ENCODE measurements around the gene EXOC3.

DNA sequence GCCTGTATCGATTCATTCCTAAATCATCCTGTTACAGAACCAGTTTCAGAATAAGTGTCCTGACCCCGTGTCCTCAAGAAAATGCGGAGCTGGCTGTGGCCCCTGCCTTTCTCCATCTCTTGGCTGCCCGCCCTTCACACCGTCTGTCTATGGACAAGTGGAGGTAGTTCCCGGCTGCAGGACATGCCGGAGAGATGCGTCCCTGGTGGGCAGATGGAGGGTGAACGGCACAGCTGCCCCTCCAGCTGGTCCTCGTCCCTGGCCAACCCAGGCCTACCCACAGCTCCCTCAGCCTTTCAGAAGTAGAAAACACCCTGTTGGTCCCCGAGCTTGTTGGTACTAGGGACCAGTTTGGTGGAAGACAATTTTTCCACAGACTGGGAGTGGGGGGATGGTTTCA, 14.8 kb upstream of the EXOC3 start:
- TF ChIP-seq, protein P1, sequence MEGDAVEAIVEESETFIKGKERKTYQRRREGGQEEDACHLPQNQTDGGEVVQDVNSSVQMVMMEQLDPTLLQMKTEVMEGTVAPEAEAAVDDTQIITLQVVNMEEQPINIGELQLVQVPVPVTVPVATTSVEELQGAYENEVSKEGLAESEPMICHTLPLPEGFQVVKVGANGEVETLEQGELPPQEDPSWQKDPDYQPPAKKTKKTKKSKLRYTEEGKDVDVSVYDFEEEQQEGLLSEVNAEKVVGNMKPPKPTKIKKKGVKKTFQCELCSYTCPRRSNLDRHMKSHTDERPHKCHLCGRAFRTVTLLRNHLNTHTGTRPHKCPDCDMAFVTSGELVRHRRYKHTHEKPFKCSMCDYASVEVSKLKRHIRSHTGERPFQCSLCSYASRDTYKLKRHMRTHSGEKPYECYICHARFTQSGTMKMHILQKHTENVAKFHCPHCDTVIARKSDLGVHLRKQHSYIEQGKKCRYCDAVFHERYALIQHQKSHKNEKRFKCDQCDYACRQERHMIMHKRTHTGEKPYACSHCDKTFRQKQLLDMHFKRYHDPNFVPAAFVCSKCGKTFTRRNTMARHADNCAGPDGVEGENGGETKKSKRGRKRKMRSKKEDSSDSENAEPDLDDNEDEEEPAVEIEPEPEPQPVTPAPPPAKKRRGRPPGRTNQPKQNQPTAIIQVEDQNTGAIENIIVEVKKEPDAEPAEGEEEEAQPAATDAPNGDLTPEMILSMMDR (IDR thresholded peaks at IDR 0.05): no peak
- no peak for TF ChIP-seq EZH2phosphoT487 (IDR thresholded peaks at IDR 0.05)

All from neural progenitor cell (in vitro differentiated cells).